Hematopoietic multipotent progenitor cell treated with erythropoietin and hydrocortisone succinate and interleukin-3 and kit ligand, for 17 days (in vitro differentiated cells): ENCODE results near the gene KCTD6.
A peak's percentile ranks its signal among the peaks of the same experiment; 100 is the strongest.

Experiments
- DNase-seq: peaks from one replicate; pipeline ENCODE4 v3.0.0-alpha.2; 2015; ENCODE audit warnings: low spot score

Gene KCTD6

DNA sequence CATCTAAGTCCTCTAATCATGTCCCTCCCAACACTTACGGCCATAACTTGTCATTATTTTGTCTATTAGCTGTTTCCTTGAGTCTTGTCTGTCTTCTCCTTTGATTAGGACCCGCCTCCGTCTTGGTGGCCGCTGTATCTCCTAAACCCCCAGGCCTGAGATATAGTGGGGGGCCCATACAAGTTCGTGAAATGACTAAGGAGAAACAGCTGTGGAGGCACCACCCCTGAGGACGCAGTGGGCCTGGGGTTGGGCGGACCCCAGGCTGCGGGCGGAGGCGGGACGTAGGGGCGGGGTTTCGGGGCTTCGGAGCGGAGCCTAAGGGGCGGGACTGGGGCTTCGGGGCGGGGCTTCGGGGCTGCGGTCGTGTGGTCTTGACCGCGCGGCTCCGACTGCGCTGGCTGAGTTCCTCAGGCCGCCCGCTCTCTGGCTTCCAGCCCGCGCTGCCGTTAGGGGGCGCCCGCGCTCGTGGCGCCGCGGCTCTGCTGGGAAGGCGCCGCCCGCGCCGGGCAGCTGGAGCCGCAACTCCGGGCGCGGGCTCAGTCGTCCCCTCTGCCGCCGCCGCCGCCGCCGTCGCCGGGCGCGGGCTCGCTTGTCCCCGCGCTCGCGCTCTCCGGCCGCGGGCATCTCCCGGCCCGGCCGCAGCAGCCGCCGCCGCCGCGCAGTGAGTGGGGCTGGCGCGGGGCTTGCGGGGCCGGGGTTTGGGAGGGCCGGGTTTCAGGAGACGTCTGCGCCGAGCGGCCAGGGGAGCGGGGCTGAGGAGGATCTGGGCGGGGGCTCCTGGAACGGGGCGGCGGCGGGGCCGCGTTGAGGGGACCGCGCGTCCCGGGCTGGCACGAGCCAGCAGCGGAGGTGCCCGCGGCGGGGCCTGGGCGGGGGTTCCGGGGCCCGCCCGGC lies at the start of gene KCTD6:
Gene KCTD6 (plus strand): TSS at position 591 of the 897 bp plus-strand sequence. CDS start 6,660 bp downstream, outside the sequence.
- peak; percentile 89 for DNase-seq

DNA sequence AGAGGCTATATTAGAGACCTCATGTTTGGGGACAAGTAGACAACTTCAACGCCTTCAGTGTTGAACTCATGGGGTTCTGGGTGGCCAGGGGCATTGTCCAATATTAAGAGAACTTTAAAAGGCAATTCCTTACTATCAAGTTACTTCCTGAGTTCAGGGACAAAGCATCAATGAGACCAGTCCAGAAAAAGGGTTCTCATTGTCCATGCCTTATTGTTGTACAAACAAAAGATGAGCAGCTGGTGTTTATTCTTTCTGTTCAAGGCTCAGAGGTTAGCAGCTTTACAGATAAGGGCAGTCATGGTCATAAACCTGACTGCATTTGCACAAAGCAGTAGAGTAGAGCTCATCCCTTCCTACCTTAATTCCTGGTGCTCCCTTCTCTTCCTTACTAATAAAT lies 39.7 kb upstream of the KCTD6 start:
- no peak for DNase-seq

DNA sequence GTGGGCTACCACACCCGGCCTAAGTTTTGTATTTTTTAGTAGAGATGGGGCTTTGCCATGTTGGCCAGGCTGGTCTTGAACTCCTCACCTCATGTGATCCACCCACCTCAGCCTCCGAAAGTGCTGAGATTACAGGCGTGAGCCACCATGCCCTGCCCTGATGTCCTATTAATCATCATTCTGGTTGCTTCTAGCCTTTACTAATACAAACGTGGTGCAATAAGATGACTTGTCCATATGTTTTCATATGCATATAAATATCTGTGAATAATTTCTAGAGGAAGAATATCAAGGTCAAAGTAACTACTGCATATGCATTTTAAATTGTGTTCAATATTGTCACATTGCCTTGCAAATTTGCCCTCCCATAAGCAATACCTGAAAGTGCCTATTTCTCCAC lies 32.7 kb upstream of the KCTD6 start:
- DNase-seq: no peak

DNA sequence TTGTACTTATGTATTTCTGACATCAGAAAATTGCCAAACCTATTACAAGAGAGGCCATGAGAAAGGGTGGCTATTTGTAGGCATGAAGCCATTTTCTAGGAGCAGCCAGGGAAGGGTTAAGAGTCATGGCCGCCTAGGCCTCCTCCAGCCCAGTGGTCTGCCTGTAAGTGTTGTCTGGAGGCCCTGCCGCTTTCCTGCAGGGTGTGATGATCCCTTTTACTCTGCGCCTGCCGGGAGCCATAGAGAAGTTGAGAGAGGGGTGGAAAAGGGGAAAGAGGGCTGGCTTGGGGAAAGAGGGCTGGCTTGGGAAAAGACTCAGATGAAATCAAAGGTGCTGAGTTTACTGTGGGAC lies 29.1 kb upstream of the KCTD6 start:
- DNase-seq: no peak

DNA sequence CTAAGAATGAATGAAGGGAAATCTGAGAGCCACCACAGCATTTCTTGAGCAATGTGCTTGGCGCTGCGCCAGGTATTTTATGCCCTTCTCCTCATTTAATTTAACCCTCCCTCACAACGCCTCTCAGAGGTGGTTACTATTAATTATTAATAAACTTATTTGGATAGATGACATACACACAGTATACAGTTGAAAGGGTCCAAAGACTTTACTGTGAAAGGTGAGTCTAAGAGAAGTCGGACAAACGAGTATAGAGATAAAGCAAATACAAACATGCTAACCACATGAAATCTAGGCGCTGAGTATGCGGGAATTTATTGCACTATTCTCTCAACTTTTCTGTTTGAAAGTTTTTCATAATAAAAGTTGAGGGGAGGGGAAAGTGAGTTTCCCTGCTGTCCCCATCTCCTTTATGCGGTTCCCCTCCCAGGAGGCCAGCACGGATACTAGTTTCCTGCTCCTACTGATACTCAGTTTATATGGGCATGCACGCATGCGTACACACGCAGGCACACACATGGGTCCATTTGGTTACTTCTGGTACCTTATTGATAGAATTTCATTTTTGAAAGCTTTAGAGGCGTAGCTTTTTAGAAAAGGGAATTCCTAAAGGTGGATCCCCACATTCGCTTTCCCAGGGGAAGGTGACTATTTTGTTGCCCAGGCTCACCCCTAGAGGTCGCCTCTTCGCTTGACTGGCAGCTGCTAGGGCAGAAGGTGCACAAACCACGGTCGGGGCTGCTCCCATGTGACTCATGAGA lies 28.5 kb upstream of the KCTD6 start:
- DNase-seq: peak; percentile 52

DNA sequence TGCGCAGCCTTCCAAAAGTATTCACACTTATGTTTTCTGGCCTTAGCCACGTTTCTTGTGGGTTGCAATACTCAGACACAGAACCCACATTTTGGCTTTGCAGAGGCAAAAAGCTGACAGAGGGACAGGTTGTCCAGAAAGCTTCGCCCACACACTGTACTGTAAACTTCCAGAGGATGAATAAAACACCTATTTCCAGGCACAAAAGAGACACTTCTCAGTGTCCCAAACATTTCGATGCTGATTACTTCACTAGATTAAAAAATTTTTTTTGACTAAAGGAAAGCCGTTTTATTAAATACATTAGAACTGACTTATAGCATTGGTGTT lies 28.0 kb upstream of the KCTD6 start:
- DNase-seq: no peak

DNA sequence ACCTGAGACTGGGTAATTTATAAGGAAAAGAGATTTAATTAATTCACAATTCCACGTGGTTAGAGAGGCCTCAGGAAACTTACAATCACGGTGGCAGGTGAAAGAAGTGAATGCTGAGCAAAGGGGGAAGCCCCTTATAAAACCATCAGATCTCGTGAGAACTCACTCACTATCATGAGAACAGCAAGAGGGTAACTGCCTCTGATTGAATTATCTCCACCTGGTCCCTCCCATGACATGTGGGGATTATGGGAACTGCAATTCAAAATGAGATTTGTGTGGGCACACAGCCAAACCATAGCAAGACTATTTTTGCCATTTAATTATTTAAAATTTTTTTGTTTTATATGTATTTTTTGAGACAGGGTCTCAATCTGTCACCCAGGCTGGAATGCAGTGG lies 27.0 kb upstream of the KCTD6 start:
- DNase-seq: no peak

DNA sequence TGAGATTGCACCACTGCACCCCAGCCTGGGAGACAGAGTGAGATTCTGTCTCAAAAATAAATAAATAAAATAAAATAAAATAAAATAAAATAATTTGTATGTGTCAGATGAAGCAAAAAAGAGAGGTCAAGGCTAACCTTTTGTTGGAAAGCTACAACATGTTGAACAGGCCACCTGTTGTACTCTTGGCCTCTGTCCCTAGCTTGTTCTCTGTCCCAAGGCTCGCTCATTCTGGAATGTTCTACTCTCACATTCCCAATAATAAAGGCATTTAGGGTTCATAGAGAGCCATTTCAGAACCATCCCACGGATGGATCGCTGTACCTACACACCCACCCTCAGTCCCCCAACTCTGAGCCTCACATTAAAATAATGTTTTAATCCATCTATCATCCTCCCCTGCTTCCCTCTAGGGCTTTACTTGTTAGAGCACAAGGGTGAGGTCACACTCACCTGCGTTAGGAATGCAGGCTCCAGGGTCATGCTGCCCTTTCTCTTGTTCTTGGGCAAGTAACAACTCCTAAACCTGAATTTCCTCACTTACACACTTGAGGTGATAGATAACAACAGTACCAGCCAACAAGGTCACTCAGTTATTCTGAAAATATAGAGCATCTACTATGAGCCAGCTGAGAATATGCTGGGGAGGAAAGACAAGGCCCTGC lies 24.9 kb upstream of the KCTD6 start:
- no peak for DNase-seq

DNA sequence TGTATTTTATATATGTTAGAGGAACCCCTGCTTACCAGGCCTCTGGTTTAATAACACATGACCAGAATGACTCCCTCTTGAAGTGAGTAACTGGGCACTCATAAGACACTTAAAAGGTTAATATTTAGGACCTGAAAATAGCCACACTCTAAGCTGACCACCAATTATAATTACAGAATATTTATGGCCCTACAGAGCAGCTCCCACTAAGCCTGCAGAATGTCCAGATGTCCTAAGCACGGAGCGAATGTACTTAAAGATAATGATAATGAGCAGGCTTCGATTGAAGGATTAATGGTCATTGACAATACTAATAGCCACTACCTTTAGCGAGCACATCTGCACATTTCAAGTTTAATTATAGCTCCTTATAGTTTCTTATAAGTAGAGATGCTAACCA lies 22.8 kb upstream of the KCTD6 start:
- no peak for DNase-seq

DNA sequence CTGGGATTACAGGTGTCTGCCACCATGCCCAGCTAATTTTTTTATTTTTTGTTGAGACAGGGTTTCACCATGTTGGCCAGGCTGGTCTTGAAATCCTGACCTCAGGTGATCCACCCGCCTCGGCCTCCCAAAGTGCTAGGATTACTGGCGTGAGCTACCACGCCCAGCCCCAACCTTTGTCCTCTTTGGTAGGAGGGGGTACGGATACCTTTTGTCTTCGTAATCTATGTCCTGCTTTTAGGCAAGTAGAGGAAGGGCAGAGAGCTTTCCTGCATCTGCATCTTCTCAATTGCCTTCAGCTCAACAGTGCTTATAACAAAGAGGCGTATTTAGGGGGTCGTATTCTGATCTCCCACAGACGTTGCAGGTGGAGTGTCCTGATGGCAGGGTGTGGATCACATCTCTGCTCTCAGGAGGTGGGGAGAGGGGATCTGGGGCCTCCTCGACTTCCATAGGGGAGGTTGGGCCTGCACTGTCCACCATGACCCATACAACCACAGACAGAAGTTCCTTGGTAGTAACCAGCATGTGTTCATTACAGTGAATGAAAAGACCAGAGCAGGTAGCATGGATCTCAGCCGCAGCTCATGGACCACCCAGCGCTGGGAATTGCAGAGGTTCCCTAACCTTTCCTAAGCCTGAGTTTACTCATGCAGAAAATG lies 21.4 kb upstream of the KCTD6 start:
- DNase-seq: no peak

DNA sequence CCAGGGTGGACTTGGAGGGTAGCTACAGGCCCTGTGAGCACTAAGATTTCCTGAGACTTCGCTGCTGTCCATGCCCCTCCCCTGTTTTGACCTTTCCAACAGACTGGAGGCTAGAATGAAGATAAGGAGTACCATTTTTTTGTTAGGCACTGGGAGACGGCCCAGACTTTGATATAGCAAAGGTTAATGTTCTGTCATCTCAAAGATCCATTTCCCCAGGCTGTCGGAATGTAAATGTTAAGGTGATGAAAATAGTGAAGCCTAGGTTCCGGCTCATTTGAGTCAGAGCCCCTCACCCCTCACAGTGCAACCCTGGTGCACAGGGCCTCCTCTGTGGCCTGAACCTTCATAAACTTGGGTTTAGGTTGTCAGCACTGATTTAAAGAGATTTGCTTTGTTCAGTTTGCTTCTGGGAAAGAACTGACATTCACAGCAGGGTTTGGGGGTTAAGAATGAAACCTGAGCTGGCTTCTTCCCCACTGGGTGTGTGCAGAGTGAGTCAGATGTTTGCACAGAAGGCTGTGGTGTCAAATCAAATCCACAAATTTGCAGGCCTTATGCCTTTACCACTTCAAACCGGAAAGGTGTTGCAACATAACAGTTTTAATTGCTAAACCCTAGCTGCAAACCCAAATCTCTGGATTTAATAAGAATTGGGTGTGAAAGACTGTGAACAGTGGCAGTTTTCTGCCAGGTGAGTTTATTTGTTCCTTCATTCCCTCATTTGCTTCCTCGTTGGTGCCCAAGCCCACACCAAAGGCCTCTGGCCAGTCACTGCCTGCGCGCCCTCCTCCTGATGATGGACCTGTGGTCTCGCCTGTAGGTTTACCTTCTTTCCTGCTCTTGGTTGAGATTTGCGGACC lies 20.6 kb upstream of the KCTD6 start:
- DNase-seq: no peak

DNA sequence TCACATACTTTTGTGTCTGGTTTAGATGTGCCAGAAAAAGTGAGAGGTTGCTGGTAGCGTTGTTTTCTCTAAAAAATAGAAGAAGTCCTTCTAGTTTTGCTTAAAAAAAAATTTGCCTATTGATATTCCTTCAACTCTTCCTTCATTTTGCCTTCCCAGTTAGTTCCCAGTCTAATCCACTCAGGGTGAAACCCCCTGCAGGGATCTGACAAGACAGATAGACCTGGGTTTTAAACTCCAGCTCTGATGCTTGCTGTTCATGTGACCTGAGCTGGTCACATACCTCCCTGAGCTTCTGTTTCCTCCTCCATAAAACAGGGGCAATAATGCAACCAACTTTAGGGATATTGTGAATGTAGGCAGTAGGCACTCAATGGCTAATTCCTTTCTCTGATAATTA lies 18.6 kb upstream of the KCTD6 start:
- no peak for DNase-seq

DNA sequence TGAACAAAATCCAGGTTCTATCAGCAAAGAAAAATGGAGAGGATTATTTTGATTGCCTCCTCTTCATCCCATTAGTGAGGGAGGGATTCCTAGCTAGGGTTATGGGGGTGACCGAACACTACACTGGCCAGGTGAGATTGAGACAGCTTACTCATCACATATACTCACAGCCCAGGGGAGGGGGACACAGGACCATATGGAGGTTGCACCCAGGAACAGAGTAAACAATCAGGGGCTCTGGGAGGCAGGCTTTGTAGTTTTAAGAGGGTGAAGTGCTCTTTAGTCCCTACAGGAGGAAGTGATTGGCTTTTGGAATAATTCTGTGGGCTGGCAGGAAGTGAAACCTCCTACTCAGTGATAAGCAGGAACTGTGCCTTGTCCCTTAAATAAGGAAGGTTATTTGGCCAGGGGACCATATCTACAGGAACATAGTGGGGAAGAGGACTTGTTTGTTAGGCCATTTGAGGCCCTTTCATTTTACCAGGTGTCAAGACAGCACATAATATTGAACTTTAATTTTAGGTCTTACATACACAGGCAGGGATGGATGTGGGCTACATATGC lies 17.5 kb upstream of the KCTD6 start:
- DNase-seq: no peak

DNA sequence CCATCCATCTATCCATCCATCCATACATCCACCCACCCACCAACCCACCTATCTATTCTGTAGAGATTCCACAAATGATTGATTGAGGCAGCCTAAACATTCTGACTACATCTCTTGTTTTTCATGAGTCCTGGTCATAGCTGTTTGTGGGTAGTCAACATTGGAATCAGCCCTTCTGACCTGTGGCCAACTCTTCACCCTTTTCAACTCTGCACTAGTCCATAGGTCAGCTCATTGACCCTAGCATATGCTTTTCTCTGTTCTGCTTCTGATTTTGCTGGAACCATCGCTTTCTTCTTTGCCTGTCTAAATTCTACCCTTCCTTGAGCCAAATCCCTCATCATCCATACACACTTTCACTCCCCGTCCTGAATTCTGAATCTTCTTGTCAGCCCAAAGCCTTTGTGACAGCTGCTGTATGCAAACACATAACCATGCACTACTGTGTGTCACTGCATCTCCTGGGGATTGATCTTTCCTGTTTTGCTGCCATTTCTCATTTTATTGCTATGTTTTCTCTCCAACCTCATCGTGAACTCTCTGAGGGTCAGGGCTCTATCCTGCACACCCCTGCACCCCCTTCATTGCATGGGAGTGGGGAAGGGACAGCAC lies 16.8 kb upstream of the KCTD6 start:
- DNase-seq: no peak

DNA sequence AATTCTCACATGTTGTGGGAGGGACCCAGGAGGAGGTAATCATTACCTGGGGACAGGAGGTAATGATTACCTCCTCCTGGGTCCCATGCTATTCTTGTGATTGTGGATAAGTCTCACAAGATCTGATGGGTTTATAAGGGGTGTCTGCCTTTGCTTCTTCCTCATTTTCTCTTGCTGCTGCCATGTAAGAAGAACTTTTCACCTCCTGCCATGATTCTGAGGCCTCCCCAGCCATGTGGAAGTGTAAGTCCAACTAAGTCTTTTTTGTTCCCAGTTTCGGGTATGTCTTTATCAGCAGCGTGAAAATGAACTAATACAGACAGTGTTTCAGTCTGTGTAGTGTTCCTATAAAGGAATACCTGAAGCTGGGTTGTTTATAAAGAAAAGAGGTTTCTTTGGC lies 13.1 kb upstream of the KCTD6 start:
- no peak for DNase-seq

DNA sequence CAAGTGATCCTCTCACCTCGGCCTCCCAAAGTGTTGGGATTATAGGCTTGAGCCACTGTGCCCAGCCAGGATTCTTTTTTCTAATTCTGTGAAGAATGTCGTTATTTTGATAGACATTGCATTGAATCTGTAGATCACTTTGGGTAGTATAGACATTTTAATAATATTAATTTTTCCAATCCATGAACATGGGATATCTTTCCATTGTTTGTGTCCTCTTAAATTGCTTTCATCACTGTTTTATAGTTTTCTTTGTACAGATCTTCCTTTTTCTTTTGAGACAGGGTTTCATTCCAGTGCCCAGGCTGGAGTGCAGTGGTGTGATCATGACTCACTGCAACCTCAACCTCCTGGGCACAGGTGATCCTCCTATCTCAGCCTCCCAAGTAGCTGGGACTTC lies 11.6 kb upstream of the KCTD6 start:
- DNase-seq: no peak

DNA sequence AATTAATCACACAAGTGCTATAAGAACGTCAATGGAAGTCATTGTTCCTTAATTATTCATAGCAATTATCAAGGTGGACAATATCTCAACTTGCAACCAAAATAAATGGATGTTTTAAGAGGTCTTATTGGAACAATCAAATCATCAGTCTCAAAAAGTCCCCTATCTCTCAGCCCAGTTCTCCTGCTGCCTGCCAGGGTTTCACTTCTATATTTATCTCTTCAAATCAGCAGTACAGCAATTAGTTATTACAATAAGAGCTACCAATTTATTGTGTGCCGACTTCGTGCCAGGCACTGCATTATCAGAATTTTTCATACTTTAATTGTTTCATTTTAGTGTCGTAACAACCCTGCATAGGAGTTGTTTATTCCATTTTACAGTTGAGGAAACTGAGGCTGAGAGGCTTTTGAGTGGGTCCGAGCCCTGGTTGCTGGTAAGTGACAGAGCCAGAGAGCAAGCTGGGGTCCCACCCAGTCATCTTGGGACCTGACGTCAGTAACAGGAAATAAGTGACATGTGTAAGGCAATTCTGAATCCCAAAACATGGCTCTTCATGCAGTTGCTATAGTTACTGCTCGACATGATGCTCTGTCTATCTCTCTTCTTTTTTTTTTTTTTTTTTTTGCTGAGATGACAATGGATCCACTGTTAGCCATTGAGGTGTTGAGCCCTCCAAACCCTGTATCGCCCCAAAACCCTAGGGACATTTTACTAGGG lies 8.8 kb upstream of the KCTD6 start:
- no peak for DNase-seq

DNA sequence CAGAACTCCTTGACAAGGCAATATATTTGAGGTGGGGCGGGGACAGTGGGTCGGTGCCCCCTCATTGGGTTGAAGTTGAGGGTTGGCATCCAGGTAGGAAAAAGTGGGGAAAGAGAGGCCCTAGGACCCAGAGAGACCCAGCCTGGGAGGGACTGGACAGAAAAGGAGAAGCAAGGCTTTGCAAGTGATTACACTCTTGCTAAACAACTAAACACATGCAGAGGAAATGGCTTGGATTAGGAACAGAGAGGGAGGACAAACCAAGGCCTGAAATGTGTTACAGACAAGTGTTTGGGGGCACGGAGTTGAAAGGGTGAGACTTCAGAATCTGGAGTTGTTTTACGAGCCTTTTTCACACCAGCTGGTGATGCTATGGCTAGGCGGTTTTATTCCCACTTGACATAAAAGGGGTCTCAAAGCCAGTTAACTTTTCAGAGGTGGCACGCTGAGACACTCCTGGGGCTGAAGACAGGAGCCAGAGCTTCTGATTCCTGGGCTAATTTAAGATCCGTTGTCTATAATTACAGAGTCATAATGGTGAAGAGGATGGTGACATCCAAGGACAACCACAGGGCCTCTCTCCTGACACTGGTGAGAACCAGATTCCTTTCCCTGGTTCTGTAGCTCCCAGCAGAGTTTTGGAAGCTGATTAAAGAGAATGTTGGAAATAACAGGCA lies 7.7 kb upstream of the KCTD6 start:
- no peak for DNase-seq

DNA sequence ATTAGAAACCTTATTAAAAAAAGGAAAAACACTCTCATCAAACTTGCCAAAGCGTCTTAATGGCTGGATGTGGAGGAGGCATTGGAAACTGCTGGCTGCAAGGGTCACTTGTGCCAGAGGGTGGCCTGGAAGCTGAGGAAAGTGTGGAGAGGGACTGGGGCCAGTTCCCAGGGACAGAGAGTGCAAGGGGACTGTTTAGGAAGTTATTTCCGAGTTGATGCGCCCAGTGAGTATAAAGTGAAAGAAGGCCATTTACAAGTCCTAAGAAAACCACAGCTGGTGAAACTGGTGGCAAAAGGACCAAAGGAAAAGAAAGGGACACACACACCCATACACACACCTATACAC lies 7.2 kb upstream of the KCTD6 start:
- no peak for DNase-seq
